ENCODE data around the gene ETNK2. TPM values are rescaled to one million over a fixed set of nuclear protein-coding genes. Genes with fewer than 3 reads are reported as not detected.

The ETNK2 gene
- total and polyA plus RNA-seq, 2 of the 13 experiments (the other 11 are each of a cell fraction or from before 2014, with no cell fraction given), result 15.5 to 42.8 TPM

DNA sequence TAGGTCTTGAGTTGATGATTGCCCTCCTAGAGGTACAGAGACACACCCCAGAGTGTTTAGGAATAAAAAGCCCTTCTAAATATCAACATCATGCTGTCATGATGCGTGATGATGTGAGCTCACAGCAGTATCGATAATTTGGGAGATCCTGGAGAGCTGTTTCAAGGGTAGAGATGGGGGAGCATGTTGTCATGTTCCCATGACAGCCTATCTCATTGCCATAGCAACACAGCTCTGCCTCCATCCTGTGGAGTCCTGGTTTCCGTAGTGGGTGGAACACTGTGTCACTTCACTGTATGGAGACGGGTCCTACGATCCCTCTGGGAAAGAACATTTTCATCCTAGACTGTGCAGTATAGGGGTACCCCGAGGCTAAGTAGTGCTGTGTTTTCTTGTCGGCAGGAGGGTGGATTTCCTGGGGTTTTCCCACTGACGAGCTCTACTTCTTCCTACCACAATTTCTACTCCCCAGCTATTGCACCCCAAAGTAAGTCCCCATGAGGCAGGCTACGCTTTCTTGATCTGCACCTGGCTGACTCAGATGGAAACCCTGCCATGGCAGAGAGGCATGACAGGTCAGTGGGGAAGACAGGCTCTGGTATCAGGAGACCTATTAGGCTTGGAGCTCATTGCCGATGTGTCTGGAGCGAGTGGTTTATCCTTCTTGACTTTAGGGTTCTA lies 37.3 kb upstream of the ETNK2 start:
- Histone ChIP-seq H3K27ac (ENCODE audit: extremely low read length, insufficient read depth, low read length) (no peak overlapping the region), H2AFZ (ENCODE audit: low read length) (no peak overlapping the region), H3K27me3 (ENCODE audit: control insufficient read depth in 1 of 2, insufficient read depth in 2 of 2, low read length in 2 of 2) (peaks cover 6 to 45% of the 10 kb centered on the region in 2 experiments; a peak in 4 of 5 replicates), H3K4me3 (replicated peaks in 1 of 3; ENCODE audit: insufficient read depth in 1 of 3, low read depth in 2 of 3, low read length in 3 of 3) (no peak overlapping the region), H3K4me1 (ENCODE audit: insufficient read depth, low read length) (peaks cover 35% of the 10 kb centered on the region), H4K20me1 (ENCODE audit: insufficient read depth, low read length) (no peaks in the 10 kb centered on the region), H3K4me2 (ENCODE audit: low read depth, low read length) (no peak overlapping the region), H3K9ac (ENCODE audit: insufficient read depth, low read depth, low read length) (no peak overlapping the region), H3K36me3 (replicated peaks in 1 of 2; ENCODE audit: control insufficient read depth in 1 of 2, insufficient read depth in 2 of 2, low read length in 2 of 2) (no peaks in the 10 kb centered on the region), H3K9me3 (ENCODE audit: low read length) (no peaks in the 10 kb centered on the region), H3K79me2 (ENCODE audit: insufficient read depth, low read length) (no peaks in the 10 kb centered on the region)
- ATAC-seq (no peak), DNase-seq (ENCODE audit: low spot score) (no peak), FAIRE-seq (no peak)
- ChIA-PET CTCF (ENCODE audit: low intra/inter-chr PET ratio, low total read pairs) (no interaction called here), POLR2A (interaction anchor here (1.2 to 1.7 kb wide), 2 partner anchors 9 to 44 kb away, joined by 3 to 5 read pairs; no protein-coding TSS in a partner anchor)
- 68% methylated on average over 9 of the region's 11 CpGs for WGBS (ENCODE audit: low lambda C conversion rate)
- in situ Hi-C loops (cut with HindIII; ENCODE audit: extremely low pct_ligation_motif_present, low pct_unique_long_range_greater_than_20kb), result no loop called here
- TF ChIP-seq HINFP (CRISPR knock-in tag; IDR thresholded peaks at IDR 0.05; ENCODE audit: low read depth) (no peak), ZNF891 (CRISPR knock-in tag; IDR thresholded peaks at IDR 0.05) (no peak), ASH2L (IDR thresholded peaks at IDR 0.05; ENCODE audit: insufficient read length, low read depth, low read length) (no peak), ZNF33A (CRISPR knock-in tag; IDR thresholded peaks at IDR 0.05; ENCODE audit: borderline replicate concordance) (no peak)
- intact Hi-C loops (cut with micrococcal nuclease; ENCODE audit: unreplicated experiment), result no loop called here
- no TSS peak for BruUV-seq (replicated peaks)

GRCh38 chr1:204186597-204186996 lies 34.8 kb upstream of the ETNK2 start:
- FAIRE-seq, result no peak
- H2AFZ ChIP-seq (ENCODE audit: low read length), result no peak overlapping the region
- intact Hi-C loops (cut with micrococcal nuclease; ENCODE audit: unreplicated experiment), result no loop called here
- CTCF ChIA-PET (ENCODE audit: low intra/inter-chr PET ratio, low total read pairs), result no interaction called here
- H3K27me3 ChIP-seq (ENCODE audit: control insufficient read depth in 1 of 2, insufficient read depth in 2 of 2, low read length in 2 of 2), result peaks cover 6 to 26% of the 10 kb centered on the region in 2 experiments; a peak in 4 of 5 replicates
- POLR2A ChIA-PET, result interaction anchor here (1.4 kb wide), 1 partner anchor 27 kb away, joined by 3 read pairs; the partner anchor contains the start of gene GOLT1A
- H3K9me3 ChIP-seq (ENCODE audit: low read length), result no peaks in the 10 kb centered on the region
- DNase-seq (ENCODE audit: low spot score), result no peak
- no peak overlapping the region for H3K4me3 ChIP-seq (replicated peaks in 1 of 3; ENCODE audit: insufficient read depth in 1 of 3, low read depth in 2 of 3, low read length in 3 of 3)
- no TSS peak for BruUV-seq (replicated peaks)
- 0 out of 2 replicates have a peak overlapping the region, but pooled peaks have one; percentile 5 for H3K4me2 ChIP-seq (ENCODE audit: low read depth, low read length)
- TF ChIP-seq SOX5 (CRISPR knock-in tag; IDR thresholded peaks at IDR 0.05; ENCODE audit: borderline replicate concordance), result no peak
- TF ChIP-seq RARA (CRISPR knock-in tag; IDR thresholded peaks at IDR 0.05), result 0 out of 2 replicates have a peak, but pooled peaks have one; percentile 15
- no peak for TF ChIP-seq GATAD2A (CRISPR knock-in tag; IDR thresholded peaks at IDR 0.05)
- 10% methylated on average over 10 of the region's 10 CpGs for WGBS (ENCODE audit: low lambda C conversion rate)
- H3K27ac ChIP-seq (ENCODE audit: extremely low read length, insufficient read depth, low read length), result no peak overlapping the region
- no peaks in the 10 kb centered on the region for H3K79me2 ChIP-seq (ENCODE audit: insufficient read depth, low read length)
- no peak for ATAC-seq
- no peaks in the 10 kb centered on the region for H3K36me3 ChIP-seq (replicated peaks in 1 of 2; ENCODE audit: control insufficient read depth in 1 of 2, insufficient read depth in 2 of 2, low read length in 2 of 2)
- in situ Hi-C loops (cut with HindIII; ENCODE audit: extremely low pct_ligation_motif_present, low pct_unique_long_range_greater_than_20kb), result no loop called here
- H3K9ac ChIP-seq (ENCODE audit: insufficient read depth, low read depth, low read length), result no peak overlapping the region
- H4K20me1 ChIP-seq (ENCODE audit: insufficient read depth, low read length), result no peaks in the 10 kb centered on the region
- peaks cover 35% of the 10 kb centered on the region for H3K4me1 ChIP-seq (ENCODE audit: insufficient read depth, low read length)
